HepG2 (cell line): ENCODE results near the gene GTF2H3. TPM values are rescaled to one million over a fixed set of nuclear protein-coding genes. Genes with fewer than 3 reads are reported as not detected.
A peak's percentile ranks its signal among the peaks of the same experiment; 100 is the strongest.

Experiments
- ARID2 ChIP-seq: sonication (generic); formaldehyde crosslinking; IDR thresholded peaks from 2 replicates; pipeline ENCODE4 v1.8.1; 2022; ENCODE audit warnings: mild to moderate bottlenecking, missing genetic modification reagents, borderline replicate concordance
- ARNTL ChIP-seq: sonication (generic); formaldehyde crosslinking; IDR thresholded peaks from 2 replicates; pipeline ENCODE4 v1.4.0; 2020; ENCODE audit warnings: mild to moderate bottlenecking, missing genetic modification reagents
- ATF1 ChIP-seq: IDR thresholded peaks from 2 replicates; pipeline ENCODE4 v1.6.1; 2016; ENCODE audit warnings: mild to moderate bottlenecking, control low read depth
- BRCA1 ChIP-seq: sonication (generic); formaldehyde crosslinking; IDR thresholded peaks from 2 replicates; pipeline ENCODE4 v1.4.0; 2020; ENCODE audit warnings: missing genetic modification reagents
- EHMT2 ChIP-seq: fragments of 200-600 bp; sonication (generic); IDR thresholded peaks from 2 replicates; pipeline ENCODE4 v1.7.0; 2017; ENCODE audit warnings: antibody characterized with exemption, low read depth, low read length, borderline replicate concordance
- HOXA3 ChIP-seq: sonication (generic); formaldehyde crosslinking; IDR thresholded peaks from 2 replicates; pipeline ENCODE4 v1.5.0; 2020; ENCODE audit warnings: missing genetic modification reagents
- IRX3 ChIP-seq: sonication (generic); formaldehyde crosslinking; IDR thresholded peaks from 2 replicates; pipeline ENCODE4 v1.8.1; 2023; ENCODE audit warnings: mild to moderate bottlenecking, low read depth, missing genetic modification reagents, borderline replicate concordance
- KDM5B ChIP-seq: sonication (generic); formaldehyde crosslinking; IDR thresholded peaks from 2 replicates; pipeline ENCODE4 v1.4.0; 2020; ENCODE audit warnings: missing genetic modification reagents, mild to moderate bottlenecking, borderline replicate concordance
- NFKBIZ ChIP-seq: IDR thresholded peaks from 2 replicates; pipeline ENCODE4 v1.6.1; 2018; ENCODE audit warnings: missing genetic modification reagents, missing compliant biosample characterization
- PBX2 ChIP-seq: IDR thresholded peaks from 2 replicates; pipeline ENCODE4 v1.6.1; 2016; ENCODE audit warnings: control low read depth
- PRDM15 ChIP-seq: sonication (generic); formaldehyde crosslinking; IDR thresholded peaks from 2 replicates; pipeline ENCODE4 v1.4.0; 2020; ENCODE audit warnings: missing genetic modification reagents
- SAP130 ChIP-seq: IDR thresholded peaks from 2 replicates; pipeline ENCODE4 v1.6.1; 2016; ENCODE audit warnings: low read depth
- TFDP1 ChIP-seq: IDR thresholded peaks from 2 replicates; pipeline ENCODE4 v1.6.1; 2016; ENCODE audit warnings: missing compliant biosample characterization, missing genetic modification reagents, borderline replicate concordance
- YEATS2 ChIP-seq: sonication (generic); formaldehyde crosslinking; IDR thresholded peaks from 2 replicates; pipeline ENCODE4 v1.4.0; 2020; ENCODE audit warnings: missing genetic modification reagents, borderline replicate concordance
- ZNF646 ChIP-seq: sonication (generic); formaldehyde crosslinking; IDR thresholded peaks from 2 replicates; pipeline ENCODE4 v1.9.0; 2021; ENCODE audit warnings: mild to moderate bottlenecking, missing genetic modification reagents
- ZNF670 ChIP-seq: sonication (generic); formaldehyde crosslinking; IDR thresholded peaks from 2 replicates; pipeline ENCODE4 v1.8.0; 2022; ENCODE audit warnings: mild to moderate bottlenecking, missing genetic modification reagents, borderline replicate concordance
- polyA plus RNA-seq, 8 experiments: library from polyadenylated mRNA; depleted of rRNA in 3 of 8; stranded (reverse) in 7 of 8; unstranded in 1 of 8; fragments of >200 nt; fragmentation: Illumina TruSeq in 4 of 8; extraction: Trizol in 4 of 8; gene quantifications; 2 replicates each; pipeline versions ENCODE4 v1.2.1 to v1.2.3, GENCODE V29; 2011 to 2016; ENCODE audit warnings: low read depth in 4 of 8, missing spikeins in 1 of 8, mixed read lengths in 1 of 8; ENCODE audit not compliant: insufficient read depth in 1 of 8
- total RNA-seq, 5 experiments: library from RNA; depleted of rRNA; stranded (reverse); fragments of >200 nt; fragmentation: Illumina TruSeq; extraction: Trizol; gene quantifications; 2 replicates each; pipeline ENCODE4 v1.2.3, GENCODE V29; 2016; ENCODE audit warnings: low read depth in 1 of 5

Gene GTF2H3
- total and polyA plus RNA-seq, 2 of the 13 experiments (the other 11 are each of a cell fraction or from before 2014, with no cell fraction given) = 35.8 to 58.8 TPM

- TF ChIP-seq PRDM15 (CRISPR knock-in tag) (0 out of 2 replicates have a peak, but pooled peaks have one; percentile 51), ZNF646 (CRISPR knock-in tag) (peak; percentile 54; the same call in 1 of the 2 replicates), TFDP1 (CRISPR knock-in tag) (peak; percentile 77), EHMT2 (no peak), ATF1 (peak; percentile 100), KDM5B (CRISPR knock-in tag) (peak; percentile 92; the same call in 1 of the 2 replicates), IRX3 (CRISPR knock-in tag) (no peak), ZNF670 (CRISPR knock-in tag) (peak; percentile 82; the same call in 1 of the 2 replicates), ARID2 (CRISPR knock-in tag) (peak; percentile 62; the same call in 1 of the 2 replicates), ARNTL (CRISPR knock-in tag) (peak; percentile 85), HOXA3 (CRISPR knock-in tag) (peak; percentile 99), SAP130 (CRISPR knock-in tag) (peak; percentile 100), NFKBIZ (CRISPR knock-in tag) (peak; percentile 68; the same call in 1 of the 2 replicates), BRCA1 (CRISPR knock-in tag) (peak; percentile 85; the same call in 1 of the 2 replicates), YEATS2 (peak; percentile 99), PBX2 (no peak)
Measured at GRCh38 chr12:123633379-123634141, at the start of gene GTF2H3, which contains the start of gene EIF2B1 (continued).
